RWPE2 (cell line): ENCODE measurements around the gene ACKR3.

Experiments used
- ATAC-seq: fragments of 200-7000 bp; cut with Tn5 transposase; 3 replicates; pipeline ENCODE4 v1.9.1; 2021; ENCODE audit warnings: low read depth
- DNase-seq: peaks from one replicate; pipeline ENCODE4 v3.0.0-alpha.2; 2020; ENCODE audit warnings: low spot score
- H3K27ac ChIP-seq: fragments of 450-650 bp; 2 replicates; pipeline ENCODE4 v1.5.1; 2017; ENCODE audit warnings: mild to moderate bottlenecking; ENCODE audit not compliant: poor library complexity, severe bottlenecking
- H3K27me3 ChIP-seq: fragments of 250-450 bp; sonication (Bioruptor Pico); 2 replicates; pipeline ENCODE4 v1.5.1; 2021; ENCODE audit warnings: mild to moderate bottlenecking, moderate library complexity; ENCODE audit not compliant: insufficient read depth, poor library complexity, severe bottlenecking
- H3K36me3 ChIP-seq: fragments of 250-450 bp; sonication (Bioruptor Pico); 2 replicates; pipeline ENCODE4 v1.5.1; 2020; ENCODE audit warnings: low read depth, mild to moderate bottlenecking, moderate library complexity
- H3K4me1 ChIP-seq: fragments of 250-450 bp; sonication (Bioruptor Pico); 2 replicates; pipeline ENCODE4 v1.5.1; 2021; ENCODE audit warnings: mild to moderate bottlenecking, moderate library complexity; ENCODE audit not compliant: insufficient read depth, poor library complexity, severe bottlenecking
- H3K4me3 ChIP-seq: fragments of 250-450 bp; sonication (Bioruptor Pico); 2 replicates; pipeline ENCODE4 v1.5.1; 2021; ENCODE audit warnings: mild to moderate bottlenecking, moderate library complexity; ENCODE audit not compliant: severe bottlenecking
- H3K9me3 ChIP-seq: fragments of 250-450 bp; sonication (Bioruptor Pico); 2 replicates; pipeline ENCODE4 v1.5.1; 2021; ENCODE audit warnings: mild to moderate bottlenecking, moderate library complexity; ENCODE audit not compliant: severe bottlenecking
- CTCF ChIP-seq: fragments of 450-650 bp; IDR thresholded peaks from one replicate; pipeline ENCODE4 v1.5.1; 2017; ENCODE audit warnings: mild to moderate bottlenecking, moderate library complexity; ENCODE audit not compliant: poor library complexity, severe bottlenecking

Gene ACKR3

GRCh38 chr2:236607471-236608187 lies 38.0 kb downstream of the ACKR3 start:
- Histone ChIP-seq H3K4me3 (no peak overlapping the region), H3K27me3 (no peaks in the 10 kb centered on the region), H3K27ac (no peak overlapping the region), H3K36me3 (no peaks in the 10 kb centered on the region), H3K9me3 (no peaks in the 10 kb centered on the region), H3K4me1 (no peaks in the 10 kb centered on the region)
- TF ChIP-seq CTCF = no peak
- DNase-seq = no peak
- ATAC-seq = no peak

- Histone ChIP-seq H3K36me3 (no peaks in the 10 kb centered on the region), H3K27me3 (no peaks in the 10 kb centered on the region), H3K9me3 (no peaks in the 10 kb centered on the region), H3K4me1 (no peaks in the 10 kb centered on the region), H3K4me3 (no peak overlapping the region), H3K27ac (no peak overlapping the region)
- DNase-seq (no peak), ATAC-seq (no peak)
- TF ChIP-seq CTCF = no peak
These were observed 38.5 kb downstream of the ACKR3 start for GRCh38 chr2:236608188-236608525.

- Histone ChIP-seq H3K4me1 (no peaks in the 10 kb centered on the region), H3K4me3 (no peak overlapping the region), H3K27ac (no peak overlapping the region), H3K9me3 (no peaks in the 10 kb centered on the region), H3K36me3 (no peaks in the 10 kb centered on the region), H3K27me3 (no peaks in the 10 kb centered on the region)
- ATAC-seq (no peak), DNase-seq (no peak)
- no peak for TF ChIP-seq CTCF
These were observed 39.1 kb downstream of the ACKR3 start for GRCh38 chr2:236608710-236609109.

- DNase-seq = no peak
- H3K27ac ChIP-seq = no peak overlapping the region
- no peaks in the 10 kb centered on the region for H3K27me3 ChIP-seq
- no peaks in the 10 kb centered on the region for H3K9me3 ChIP-seq
- TF ChIP-seq CTCF = no peak
- ATAC-seq = no peak
- H3K4me1 ChIP-seq = no peaks in the 10 kb centered on the region
- no peak overlapping the region for H3K4me3 ChIP-seq
- H3K36me3 ChIP-seq = no peaks in the 10 kb centered on the region
These were observed 41.6 kb downstream of the ACKR3 start for GRCh38 chr2:236610991-236611821.

- H3K4me3 ChIP-seq = no peak overlapping the region
- no peak for ATAC-seq
- H3K27me3 ChIP-seq = no peaks in the 10 kb centered on the region
- H3K4me1 ChIP-seq = no peaks in the 10 kb centered on the region
- H3K36me3 ChIP-seq = no peaks in the 10 kb centered on the region
- no peak for TF ChIP-seq CTCF
- no peak for DNase-seq
- no peak overlapping the region for H3K27ac ChIP-seq
- no peaks in the 10 kb centered on the region for H3K9me3 ChIP-seq
These were observed 43.1 kb downstream of the ACKR3 start for GRCh38 chr2:236612737-236613136.
